Ascending aorta (tissue), 2 donors: ENCODE results near the gene ADGRA3. TPM values are rescaled to one million over a fixed set of nuclear protein-coding genes. Genes with fewer than 3 reads are reported as not detected.

Experiments used
- DNase-seq, 2 donors: peaks; one replicate each; pipeline ENCODE4 v3.0.0-alpha.2; 2019; ENCODE audit warnings: low spot score in 2 of 2
- H3K27ac ChIP-seq, 2 donors: fragments of 200-600 bp; sonication (generic); one replicate each; pipeline ENCODE4 v1.5.1; 2016 to 2017; ENCODE audit warnings: mild to moderate bottlenecking in 1 of 2
- H3K27me3 ChIP-seq: fragments of 200-600 bp; sonication (generic); one replicate; pipeline ENCODE4 v1.5.1; 2017
- H3K36me3 ChIP-seq, 2 donors: fragments of 200-600 bp; sonication (generic); one replicate each; pipeline ENCODE4 v1.5.1; 2016
- H3K4me1 ChIP-seq, 2 donors: fragments of 200-600 bp; sonication (generic); one replicate each; pipeline ENCODE4 v1.5.1; 2016 to 2017; ENCODE audit warnings: mild to moderate bottlenecking in 1 of 2
- H3K4me3 ChIP-seq, 2 donors: fragments of 200-600 bp; sonication (generic); one replicate each; pipeline ENCODE4 v1.5.1; 2016 to 2017; ENCODE audit warnings: mild to moderate bottlenecking in 1 of 2
- H3K9me3 ChIP-seq, 2 donors: fragments of 200-600 bp; sonication (generic); one replicate each; pipeline ENCODE4 v1.5.1; 2016
- CTCF ChIP-seq, 3 experiments: fragments of 200-600 bp in 2 of 3; fragments of 450-650 bp in 1 of 3; sonication (generic) in 2 of 3; IDR thresholded peaks; one replicate each; pipeline ENCODE4 v1.5.1; 2016 to 2019; ENCODE audit warnings: antibody characterized with exemption in 3 of 3, mild to moderate bottlenecking in 1 of 3, moderate library complexity in 1 of 3
- intact Hi-C: fragments of 100-400 bp; cut with DNase I; formaldehyde crosslinking; loops from one replicate; pipeline ENCODE4 v1.15.1; 2023
- total RNA-seq: library from RNA; depleted of rRNA; stranded (reverse); fragments of >200 nt; gene quantifications from one replicate; pipeline ENCODE4 v1.1.0, GENCODE V29; 2016

ADGRA3 gene
- total RNA-seq, 1 donor from 2014 or later, result 2.2 TPM

- Histone ChIP-seq H3K4me1 (peaks cover 0 to 3% of the 10 kb centered on the region in 2 donors), H3K4me3 (no peak overlapping the region), H3K9me3 (no peaks in the 10 kb centered on the region), H3K36me3 (no peaks in the 10 kb centered on the region), H3K27me3 (no peaks in the 10 kb centered on the region), H3K27ac (no peak overlapping the region)
- no peak for DNase-seq
- intact Hi-C loops, result no loop called here
- no peak for TF ChIP-seq CTCF (IDR thresholded peaks at IDR 0.05)
Measured at GRCh38 chr4:22486276-22486675, 29.6 kb downstream of the ADGRA3 start.

- Histone ChIP-seq H3K4me1 (peaks cover 0 to 3% of the 10 kb centered on the region in 2 donors), H3K27ac (no peak overlapping the region)
- intact Hi-C loops, result no loop called here
Measured at GRCh38 chr4:22485737-22486136, 30.1 kb downstream of the ADGRA3 start.

GRCh38 chr4:22483551-22483981 lies 32.3 kb downstream of the ADGRA3 start:
- H3K27ac ChIP-seq, result no peak overlapping the region
- H3K4me3 ChIP-seq, result no peak overlapping the region
- no peak for TF ChIP-seq CTCF (IDR thresholded peaks at IDR 0.05)
- DNase-seq, result no peak
- intact Hi-C loops, result no loop called here
- H3K4me1 ChIP-seq, result peaks cover 0 to 3% of the 10 kb centered on the region in 2 donors
- H3K27me3 ChIP-seq, result no peaks in the 10 kb centered on the region
- no peaks in the 10 kb centered on the region for H3K36me3 ChIP-seq
- H3K9me3 ChIP-seq, result no peaks in the 10 kb centered on the region

More at GRCh38 chr4:22485737-22486136, 30.1 kb downstream of the ADGRA3 start:
- no peaks in the 10 kb centered on the region for H3K9me3 ChIP-seq
- no peak overlapping the region for H3K4me3 ChIP-seq
- no peak for DNase-seq
- TF ChIP-seq CTCF (IDR thresholded peaks at IDR 0.05), result no peak
- no peaks in the 10 kb centered on the region for H3K36me3 ChIP-seq
- H3K27me3 ChIP-seq, result no peaks in the 10 kb centered on the region

- peaks cover 0 to 3% of the 10 kb centered on the region in 2 donors for H3K4me1 ChIP-seq
- no peak for DNase-seq
- no peak for TF ChIP-seq CTCF (IDR thresholded peaks at IDR 0.05)
- H3K27ac ChIP-seq, result no peak overlapping the region
- H3K36me3 ChIP-seq, result no peaks in the 10 kb centered on the region
- intact Hi-C loops, result no loop called here
- no peaks in the 10 kb centered on the region for H3K27me3 ChIP-seq
- no peaks in the 10 kb centered on the region for H3K9me3 ChIP-seq
- H3K4me3 ChIP-seq, result no peak overlapping the region
Measured at GRCh38 chr4:22482250-22483127, 33.4 kb downstream of the ADGRA3 start.

GRCh38 chr4:22480675-22481327 lies 35.1 kb downstream of the ADGRA3 start:
- Histone ChIP-seq H3K4me3 (no peak overlapping the region), H3K4me1 (peaks cover 0 to under 1% of the 10 kb centered on the region in 2 donors), H3K27me3 (no peaks in the 10 kb centered on the region), H3K27ac (no peak overlapping the region), H3K36me3 (no peaks in the 10 kb centered on the region), H3K9me3 (no peaks in the 10 kb centered on the region)
- TF ChIP-seq CTCF (IDR thresholded peaks at IDR 0.05), result no peak
- intact Hi-C loops, result no loop called here
- DNase-seq, result no peak
